Measurements from ENCODE around the gene MMAA.

MMAA gene

DNA sequence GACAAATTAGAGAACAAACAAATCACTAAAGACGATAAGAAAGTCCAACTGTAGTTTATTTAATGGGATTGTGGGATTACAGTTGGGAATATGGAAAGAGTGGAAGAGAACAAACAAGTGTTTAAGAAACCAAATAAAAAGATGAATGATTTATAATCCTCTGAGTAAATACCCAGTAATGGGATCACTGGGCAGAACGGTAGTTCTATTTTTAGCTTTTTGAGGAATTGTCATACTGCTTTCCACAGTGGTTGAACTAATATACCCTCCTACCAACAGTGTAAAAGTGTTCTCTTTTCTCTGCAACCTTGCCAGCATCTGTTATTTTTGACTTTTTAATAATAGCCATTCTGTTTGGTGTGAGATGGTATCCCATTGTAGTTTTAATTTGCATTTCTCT, 75.7 kb downstream of the MMAA start:
- no peak for FAIRE-seq
- no peak for DNase-seq (ENCODE audit: insufficient read length, low spot score)
- TF ChIP-seq SPI1 (IDR thresholded peaks at IDR 0.05; ENCODE audit: low read depth, low read length) (no peak), POLR2AphosphoS5 (IDR thresholded peaks at IDR 0.05; ENCODE audit: low read depth, low read length) (no peak), POLR2A (IDR thresholded peaks at IDR 0.05; ENCODE audit: low read depth, low read length) (no peak), POU2F2 (IDR thresholded peaks at IDR 0.05; ENCODE audit: low read depth, low read length) (no peak), TAF1 (IDR thresholded peaks at IDR 0.05; ENCODE audit: low read depth, low read length) (no peak), PAX5 (IDR thresholded peaks at IDR 0.05; ENCODE audit: insufficient read depth, low read length, severe bottlenecking) (no peak)

DNA sequence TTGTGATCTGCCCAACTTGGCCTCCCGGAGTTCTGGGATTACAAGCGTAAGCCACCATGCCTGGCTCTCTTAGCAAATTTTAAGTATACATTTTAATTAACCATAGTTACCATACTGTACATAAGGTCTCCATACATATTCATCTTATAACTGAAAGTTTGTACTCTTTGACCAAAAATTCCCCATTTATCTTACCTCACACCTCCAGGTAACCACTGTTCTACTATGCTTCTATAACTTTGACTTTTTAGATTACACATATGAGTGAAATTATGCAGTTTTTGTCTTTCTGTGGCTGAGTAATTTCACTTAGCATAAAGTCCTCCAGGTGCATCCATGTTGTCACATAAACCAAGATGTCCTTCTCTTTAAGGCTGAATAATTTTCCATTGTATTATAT, 78.1 kb downstream of the MMAA start:
- TF ChIP-seq POLR2AphosphoS5 (IDR thresholded peaks at IDR 0.05; ENCODE audit: low read depth, low read length) = no peak
- TF ChIP-seq TAF1 (IDR thresholded peaks at IDR 0.05; ENCODE audit: low read depth, low read length) = no peak
- TF ChIP-seq POU2F2 (IDR thresholded peaks at IDR 0.05; ENCODE audit: low read depth, low read length) = no peak
- FAIRE-seq = no peak
- no peak for DNase-seq (ENCODE audit: insufficient read length, low spot score)

DNA sequence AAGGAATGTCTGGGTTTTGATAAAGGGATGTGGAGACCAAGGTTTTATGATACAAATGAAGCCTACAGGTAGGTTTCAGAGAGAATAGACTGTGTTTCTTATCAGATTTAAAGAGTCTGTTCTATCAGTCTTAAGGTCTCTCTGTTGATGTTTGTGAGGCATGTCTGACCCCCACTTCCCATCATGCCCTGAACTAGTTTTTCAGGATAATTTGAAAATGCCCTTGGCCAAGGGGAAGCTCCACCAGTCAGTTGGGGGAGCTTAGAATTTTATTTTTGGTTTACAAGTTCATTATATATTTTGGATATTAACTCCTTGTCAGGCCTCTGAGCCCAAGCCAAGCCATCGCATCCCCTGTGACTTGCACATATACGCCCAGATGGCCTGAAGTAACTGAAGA, 79.3 kb downstream of the MMAA start:
- FAIRE-seq (no peak), DNase-seq (ENCODE audit: insufficient read length, low spot score) (no peak)
- TF ChIP-seq POLR2AphosphoS5 (IDR thresholded peaks at IDR 0.05; ENCODE audit: low read depth, low read length) = no peak
- TF ChIP-seq PAX5 (IDR thresholded peaks at IDR 0.05; ENCODE audit: insufficient read depth, low read length, severe bottlenecking) = no peak
- TF ChIP-seq POLR2A (IDR thresholded peaks at IDR 0.05; ENCODE audit: low read depth, low read length) = no peak
- no peak for TF ChIP-seq TAF1 (IDR thresholded peaks at IDR 0.05; ENCODE audit: low read depth, low read length)
- TF ChIP-seq SPI1 (IDR thresholded peaks at IDR 0.05; ENCODE audit: low read depth, low read length) = no peak
- TF ChIP-seq POU2F2 (IDR thresholded peaks at IDR 0.05; ENCODE audit: low read depth, low read length) = no peak

- TF ChIP-seq POLR2A (IDR thresholded peaks at IDR 0.05; ENCODE audit: low read depth, low read length) (no peak), TAF1 (IDR thresholded peaks at IDR 0.05; ENCODE audit: low read depth, low read length) (no peak), POLR2AphosphoS5 (IDR thresholded peaks at IDR 0.05; ENCODE audit: low read depth, low read length) (no peak), POU2F2 (IDR thresholded peaks at IDR 0.05; ENCODE audit: low read depth, low read length) (no peak)
- DNase-seq (ENCODE audit: insufficient read length, low spot score) = no peak
- no peak for FAIRE-seq
Measured at GRCh38 chr4:145703850-145704497, 84.8 kb downstream of the MMAA start.

GRCh38 chr4:145709336-145709735, 90.2 kb downstream of the MMAA start:
- FAIRE-seq (no peak), DNase-seq (ENCODE audit: insufficient read length, low spot score) (no peak)
- TF ChIP-seq PAX5 (IDR thresholded peaks at IDR 0.05; ENCODE audit: insufficient read depth, low read length, severe bottlenecking) = no peak
- no peak for TF ChIP-seq POLR2AphosphoS5 (IDR thresholded peaks at IDR 0.05; ENCODE audit: low read depth, low read length)
- no peak for TF ChIP-seq POU2F2 (IDR thresholded peaks at IDR 0.05; ENCODE audit: low read depth, low read length)
- TF ChIP-seq SPI1 (IDR thresholded peaks at IDR 0.05; ENCODE audit: low read depth, low read length) = no peak
- TF ChIP-seq POLR2A (IDR thresholded peaks at IDR 0.05; ENCODE audit: low read depth, low read length) = no peak
- no peak for TF ChIP-seq TAF1 (IDR thresholded peaks at IDR 0.05; ENCODE audit: low read depth, low read length)

All from GM12891 (cell line).